WTC11 (cell line): ENCODE measurements around the gene CNTNAP2.

Experiments used
- ATF2 ChIP-seq: sonication (generic); formaldehyde crosslinking; IDR thresholded peaks from 2 replicates; pipeline ENCODE4 v1.8.1; 2022; ENCODE audit warnings: low read depth, missing genetic modification reagents, borderline replicate concordance
- ATF6 ChIP-seq: sonication (generic); formaldehyde crosslinking; IDR thresholded peaks from 2 replicates; pipeline ENCODE4 v1.8.1; 2023; ENCODE audit warnings: mild to moderate bottlenecking, missing genetic modification reagents
- CBFB ChIP-seq: sonication (generic); formaldehyde crosslinking; IDR thresholded peaks from 2 replicates; pipeline ENCODE4 v1.8.1; 2022; ENCODE audit warnings: mild to moderate bottlenecking, low read depth, missing genetic modification reagents
- CREB1 ChIP-seq: sonication (generic); formaldehyde crosslinking; IDR thresholded peaks from 2 replicates; pipeline ENCODE4 v1.8.0; 2023; ENCODE audit warnings: mild to moderate bottlenecking, missing genetic modification reagents
- CTCF ChIP-seq: fragments of 200-600 bp; IDR thresholded peaks from 2 replicates; pipeline ENCODE4 v1.8.0; 2022; ENCODE audit warnings: antibody characterized with exemption
- MYBL2 ChIP-seq: sonication (generic); formaldehyde crosslinking; IDR thresholded peaks from 2 replicates; pipeline ENCODE4 v1.8.1; 2023; ENCODE audit warnings: mild to moderate bottlenecking, moderate library complexity, missing genetic modification reagents
- NFYB ChIP-seq: sonication (generic); formaldehyde crosslinking; conservative IDR thresholded peaks from 2 replicates; pipeline ENCODE4 v1.8.0; 2022; ENCODE audit warnings: low read depth, missing genetic modification reagents
- NR2C2 ChIP-seq: sonication (generic); formaldehyde crosslinking; IDR thresholded peaks from 2 replicates; pipeline ENCODE4 v1.8.0; 2022; ENCODE audit warnings: mild to moderate bottlenecking, missing genetic modification reagents
- ZNF121 ChIP-seq: sonication (generic); formaldehyde crosslinking; IDR thresholded peaks from 2 replicates; pipeline ENCODE4 v1.8.0; 2023; ENCODE audit warnings: missing genetic modification reagents
- ZNF263 ChIP-seq: sonication (generic); formaldehyde crosslinking; IDR thresholded peaks from 2 replicates; pipeline ENCODE4 v1.8.1; 2022; ENCODE audit warnings: low read depth, mild to moderate bottlenecking, moderate library complexity, missing genetic modification reagents
- ZNF423 ChIP-seq: fragments of 250-450 bp; sonication (Bioruptor Pico); IDR thresholded peaks from 2 replicates; pipeline ENCODE4 v2.1.2; 2022; ENCODE audit warnings: mild to moderate bottlenecking, moderate library complexity

GRCh38 chr7:146982482-146982881, 865.9 kb downstream of the CNTNAP2 start:
- TF ChIP-seq CTCF, result no peak
- no peak for TF ChIP-seq ZNF423
- TF ChIP-seq ZNF121 (CRISPR knock-in tag), result no peak
- no peak for TF ChIP-seq NFYB (CRISPR knock-in tag)
- TF ChIP-seq ZNF263 (CRISPR knock-in tag), result no peak
- TF ChIP-seq ATF6, result no peak
- TF ChIP-seq ATF2, result no peak
- no peak for TF ChIP-seq MYBL2
- no peak for TF ChIP-seq CREB1 (CRISPR knock-in tag)
- no peak for TF ChIP-seq CBFB
- TF ChIP-seq NR2C2 (CRISPR knock-in tag), result no peak
